Activated CD4-positive, alpha-beta T cell treated with anti-CD3 and anti-CD28 coated beads, Interleukin-2, amount 50 U/mL, for 24 hours (primary cell): ENCODE measurements around the gene CGNL1.

Experiments used
- DNase-seq, 2 donors: peaks; one replicate each; pipeline ENCODE4 v3.0.0-alpha.2; 2020; ENCODE audit warnings: low read depth in 1 of 2, low spot score in 1 of 2

Gene CGNL1

GRCh38 chr15:57384024-57384423 lies 7.7 kb downstream of the CGNL1 start:
- DNase-seq = no peak

- DNase-seq = no peak
Measured at GRCh38 chr15:57384816-57385215, 8.5 kb downstream of the CGNL1 start.

GRCh38 chr15:57385923-57386390 lies 9.7 kb downstream of the CGNL1 start:
- DNase-seq = no peak

- DNase-seq = no peak
Measured at GRCh38 chr15:57386976-57387375, 10.7 kb downstream of the CGNL1 start.

- DNase-seq = no peak
Measured at GRCh38 chr15:57387564-57388076, 11.3 kb downstream of the CGNL1 start.

GRCh38 chr15:57388464-57388863 lies 12.2 kb downstream of the CGNL1 start:
- DNase-seq = no peak

- no peak for DNase-seq
Measured at GRCh38 chr15:57389991-57390390, 13.7 kb downstream of the CGNL1 start.

- DNase-seq = no peak
Measured at GRCh38 chr15:57390583-57390982, 14.3 kb downstream of the CGNL1 start.

GRCh38 chr15:57391537-57391936 lies 15.2 kb downstream of the CGNL1 start:
- DNase-seq = no peak

- DNase-seq = no peak
Measured at GRCh38 chr15:57393061-57393460, 16.8 kb downstream of the CGNL1 start.

- no peak for DNase-seq
Measured at GRCh38 chr15:57395292-57395691, 19.0 kb downstream of the CGNL1 start.

GRCh38 chr15:57398336-57398735 lies 22.0 kb downstream of the CGNL1 start:
- no peak for DNase-seq

GRCh38 chr15:57401546-57401945 lies 25.2 kb downstream of the CGNL1 start:
- DNase-seq = no peak

- DNase-seq = no peak
Measured at GRCh38 chr15:57403017-57403416, 26.7 kb downstream of the CGNL1 start.

GRCh38 chr15:57403566-57404325 lies 27.4 kb downstream of the CGNL1 start:
- DNase-seq = no peak

GRCh38 chr15:57405133-57405532 lies 28.8 kb downstream of the CGNL1 start:
- DNase-seq = no peak

- DNase-seq = no peak
Measured at GRCh38 chr15:57406062-57406772, 29.9 kb downstream of the CGNL1 start.

- DNase-seq = no peak
Measured at GRCh38 chr15:57410373-57410772, 34.1 kb downstream of the CGNL1 start.

GRCh38 chr15:57411945-57412768 lies 35.9 kb downstream of the CGNL1 start:
- no peak for DNase-seq

- no peak for DNase-seq
Measured at GRCh38 chr15:57415602-57416001, 39.3 kb downstream of the CGNL1 start.

GRCh38 chr15:57418635-57419034 lies 42.3 kb downstream of the CGNL1 start:
- DNase-seq = no peak
